Stimulated activated CD8-positive, alpha-beta memory T cell treated with anti-CD3 and anti-CD28 coated beads, Interleukin-2, amount 100 ng/mL, for 1 hour (primary cell): ENCODE data around the gene TNNT2.

Experiments
- DNase-seq, 2 donors: peaks; one replicate each; pipeline ENCODE4 v3.0.0-alpha.2; 2020; ENCODE audit warnings: low read depth in 2 of 2

Gene TNNT2

DNA sequence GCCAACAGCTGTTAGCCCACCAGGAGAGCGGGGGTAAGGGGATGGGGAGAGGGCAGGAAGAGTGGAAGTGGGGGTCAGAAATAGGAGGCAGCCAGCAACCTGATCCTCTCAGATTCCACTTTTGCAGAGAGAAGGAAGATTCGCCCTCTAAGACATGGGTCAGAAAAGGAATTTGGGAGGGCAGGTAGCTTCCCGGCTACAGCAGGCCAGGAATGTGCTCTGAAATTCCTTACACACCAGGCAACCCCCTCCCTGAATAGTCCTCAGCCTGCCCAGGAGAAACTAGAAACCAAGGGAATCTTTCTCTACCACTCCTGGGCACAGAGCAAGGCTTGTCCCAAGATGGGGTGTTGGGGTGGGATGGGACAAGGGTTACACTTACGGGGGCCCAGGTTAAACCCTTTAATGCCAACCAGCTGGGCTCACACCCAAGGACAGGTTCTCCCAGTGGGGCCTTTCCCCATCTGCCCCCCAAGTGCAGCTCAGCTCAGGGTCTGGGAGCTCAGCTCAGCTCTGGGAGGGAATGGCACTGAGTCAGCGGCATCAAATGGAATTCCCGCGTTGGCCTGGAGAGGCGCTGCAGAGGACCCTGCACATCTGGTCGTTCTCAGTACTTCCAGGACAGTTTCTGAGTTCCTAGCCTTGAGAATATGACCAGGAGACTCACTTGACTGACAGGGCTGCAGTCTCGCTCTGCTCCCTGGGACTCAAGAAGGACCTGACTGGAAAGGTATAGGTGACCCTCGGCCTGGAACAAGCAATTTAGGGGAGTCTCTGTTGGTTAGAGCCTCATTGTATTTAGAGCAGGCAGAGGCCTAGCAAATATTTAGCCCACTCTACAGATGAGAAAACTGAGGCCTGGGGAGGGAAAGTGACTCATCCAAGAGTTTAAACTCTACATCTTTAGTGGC, 761 bp downstream of the TNNT2 start:
- DNase-seq = no peak

DNA sequence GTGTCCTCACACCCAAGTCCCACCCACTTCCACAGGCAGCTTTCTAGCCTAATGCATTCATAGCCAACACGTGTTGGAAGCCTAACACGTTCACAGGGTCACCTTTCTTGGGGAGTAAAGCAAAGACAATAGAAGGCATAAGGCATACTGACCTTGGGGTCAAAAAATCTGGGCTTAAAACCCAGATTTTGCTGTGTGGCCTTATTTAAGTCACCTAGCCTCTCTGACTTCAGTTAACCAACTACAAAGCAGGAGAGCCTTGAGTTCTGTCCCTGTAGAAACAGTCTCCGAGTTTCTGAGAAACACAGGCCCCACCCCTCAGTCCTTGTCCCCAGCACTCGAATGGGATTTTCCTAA, 1.4 kb downstream of the TNNT2 start:
- DNase-seq = no peak

DNA sequence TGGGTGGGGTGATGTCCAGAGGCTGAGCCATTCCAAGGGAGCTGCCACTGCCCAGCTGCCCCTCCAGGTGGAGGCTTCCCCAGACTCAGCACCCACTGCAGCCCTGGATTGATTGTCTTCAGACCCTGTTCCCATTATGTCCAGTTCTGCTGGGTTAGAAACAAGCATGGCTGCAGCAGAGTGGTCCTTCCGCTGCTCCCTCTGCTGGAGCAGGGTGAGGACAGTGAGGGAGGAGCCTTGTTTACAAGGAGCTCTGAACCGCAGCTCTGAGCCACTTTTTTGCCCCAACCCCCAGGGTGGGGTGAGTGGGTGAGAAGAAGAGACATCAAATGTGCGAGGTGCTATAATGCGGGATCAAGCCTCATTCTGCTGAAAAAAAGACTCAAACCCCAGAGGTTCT, 2.3 kb downstream of the TNNT2 start:
- DNase-seq = no peak

DNA sequence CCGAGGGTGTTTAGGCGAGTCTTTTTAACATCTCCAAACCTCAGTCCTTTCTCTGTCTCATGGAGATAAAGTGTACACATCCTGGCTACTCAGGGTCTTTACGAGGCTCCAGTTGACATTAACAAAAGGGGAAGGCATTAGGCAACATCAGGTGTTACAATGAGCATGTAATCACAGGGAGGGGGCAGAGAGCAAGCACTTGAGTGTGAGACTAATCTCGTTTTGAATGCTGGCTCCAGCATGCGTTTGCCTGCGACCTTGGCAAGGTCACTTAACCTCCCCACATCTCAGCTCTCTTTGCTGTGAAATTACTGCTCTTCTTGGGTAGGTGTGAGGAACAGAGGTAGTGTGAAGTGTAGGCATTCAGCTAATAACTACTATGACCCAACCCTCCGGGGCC, 3.1 kb downstream of the TNNT2 start:
- no peak for DNase-seq

DNA sequence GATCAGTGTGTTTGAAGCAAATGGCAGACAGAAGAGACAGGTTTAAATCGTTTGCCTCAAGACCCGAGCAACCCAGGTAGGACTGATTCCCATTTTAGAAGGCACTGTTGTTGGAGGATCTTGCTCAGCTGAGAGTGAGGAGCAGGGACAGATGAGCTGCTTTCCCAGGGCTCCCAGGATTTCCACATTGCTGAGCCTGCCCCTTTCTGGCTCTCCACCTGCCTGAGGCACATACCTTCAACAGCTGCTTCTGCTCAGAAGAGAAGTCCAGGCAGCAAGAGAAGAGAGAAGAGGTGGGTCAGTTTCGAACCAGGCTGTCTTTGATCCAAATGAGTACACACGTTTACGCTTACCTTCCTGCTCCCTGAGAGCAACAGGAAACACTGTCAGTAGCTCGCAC, 5.7 kb downstream of the TNNT2 start:
- DNase-seq = no peak

DNA sequence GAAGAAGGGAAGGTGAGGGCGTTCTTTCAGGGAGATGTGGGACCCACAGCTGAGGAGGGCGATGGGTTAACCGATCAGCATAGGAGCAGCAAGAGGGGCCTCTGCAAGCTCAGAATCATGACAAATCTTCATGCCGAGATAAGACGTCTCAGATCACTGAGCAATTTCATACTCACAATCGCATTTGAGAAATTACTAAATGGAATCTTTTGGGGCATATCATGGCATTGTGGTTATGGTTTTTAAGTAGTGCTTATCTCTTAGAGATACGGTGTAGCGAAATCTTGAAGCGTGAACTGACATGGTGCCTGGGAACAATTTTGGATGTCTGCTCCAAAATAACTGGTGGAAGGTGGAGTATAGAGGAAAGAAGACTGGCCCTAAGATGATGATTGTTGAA, 6.2 kb downstream of the TNNT2 start:
- no peak for DNase-seq

DNA sequence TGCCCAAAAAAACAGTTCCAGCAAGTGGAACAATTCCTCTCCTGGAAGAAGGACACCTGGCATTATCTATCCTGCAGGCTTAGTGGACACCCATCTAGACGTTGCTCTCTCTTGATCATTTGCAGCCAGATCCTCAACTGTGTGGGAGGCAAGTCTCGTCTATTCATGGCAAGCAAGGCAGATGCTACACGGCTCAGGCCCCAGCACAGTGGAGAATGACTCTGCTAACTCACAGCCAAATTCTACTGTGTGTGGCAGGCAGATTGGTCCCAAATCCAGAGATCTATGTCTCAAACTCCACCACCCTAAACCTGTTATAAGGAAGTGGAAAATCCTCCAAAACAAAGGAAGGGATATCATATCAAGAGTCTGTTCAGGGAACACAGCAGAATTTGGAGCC, 7.0 kb downstream of the TNNT2 start:
- no peak for DNase-seq

DNA sequence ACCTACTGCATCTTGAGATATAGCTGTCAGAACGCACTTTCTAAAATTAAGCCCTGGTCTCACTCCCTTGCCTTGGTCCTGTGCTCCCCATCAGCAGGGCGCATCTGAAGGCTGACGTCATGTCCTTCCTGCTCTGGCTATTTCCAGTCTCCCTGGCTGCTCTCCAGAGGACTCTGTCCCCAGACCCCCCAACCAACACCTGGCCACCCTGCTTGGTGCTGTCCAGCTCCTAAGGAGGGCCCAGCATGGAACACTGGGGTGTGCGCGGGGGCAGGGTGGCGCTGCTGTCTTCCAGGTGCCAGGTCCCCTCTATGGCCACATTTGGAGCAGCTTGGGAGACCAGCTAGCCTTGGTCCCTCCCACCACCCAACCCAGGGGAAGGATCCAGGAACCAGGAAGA, 8.3 kb downstream of the TNNT2 start:
- no peak for DNase-seq

DNA sequence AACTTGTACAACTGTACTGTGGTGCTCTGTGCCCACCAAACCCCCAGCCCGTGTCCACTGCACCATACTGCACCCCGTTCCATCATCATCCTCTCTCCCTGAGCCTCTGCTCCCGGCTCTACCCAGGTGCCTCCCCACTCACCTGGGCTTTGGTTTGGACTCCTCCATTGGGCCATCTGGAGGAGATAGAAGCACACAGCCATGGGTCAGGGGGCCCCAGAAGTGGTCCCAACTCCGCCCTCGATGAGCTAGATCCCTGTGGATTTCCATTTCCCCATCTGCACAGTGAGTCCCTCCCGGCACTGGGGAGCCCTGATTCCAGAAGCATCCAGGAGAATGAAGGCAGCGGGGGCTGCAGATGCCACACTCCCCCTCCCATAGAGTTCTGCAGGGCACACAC, 10.8 kb downstream of the TNNT2 start:
- DNase-seq = no peak

DNA sequence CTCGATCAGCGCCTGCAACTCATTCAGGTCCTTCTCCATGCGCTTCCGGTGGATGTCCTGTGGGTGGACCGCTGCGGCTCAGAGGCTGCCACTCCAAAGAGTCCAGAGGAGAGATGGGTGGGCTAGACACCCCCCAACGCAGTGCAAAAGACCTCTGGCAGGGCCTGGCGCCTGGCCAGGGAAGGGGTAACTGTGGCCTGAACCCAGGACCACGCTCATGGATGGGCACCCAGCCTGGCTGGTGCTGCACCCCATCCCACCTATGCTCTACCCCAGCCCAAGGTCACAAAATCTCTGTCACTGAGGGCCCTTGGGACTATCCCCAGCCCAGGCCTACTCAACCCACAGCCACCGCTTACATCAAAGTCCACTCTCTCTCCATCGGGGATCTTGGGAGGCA, 12.2 kb downstream of the TNNT2 start:
- DNase-seq = no peak

DNA sequence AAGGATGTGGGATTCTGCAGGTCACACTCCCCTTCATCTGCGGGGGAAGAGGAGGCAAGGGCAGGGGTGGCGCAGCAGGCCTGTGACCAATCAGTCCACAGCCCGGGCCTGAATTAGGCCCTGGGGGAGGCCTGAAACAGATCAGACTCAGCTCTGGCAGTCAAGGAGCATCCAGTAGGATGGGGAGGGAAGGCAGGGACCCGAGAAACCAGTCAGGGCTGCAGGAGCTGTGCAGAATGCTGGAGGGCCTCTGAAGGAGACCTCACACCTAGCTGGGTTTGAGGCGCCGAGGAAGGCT, 12.7 kb downstream of the TNNT2 start:
- no peak for DNase-seq

DNA sequence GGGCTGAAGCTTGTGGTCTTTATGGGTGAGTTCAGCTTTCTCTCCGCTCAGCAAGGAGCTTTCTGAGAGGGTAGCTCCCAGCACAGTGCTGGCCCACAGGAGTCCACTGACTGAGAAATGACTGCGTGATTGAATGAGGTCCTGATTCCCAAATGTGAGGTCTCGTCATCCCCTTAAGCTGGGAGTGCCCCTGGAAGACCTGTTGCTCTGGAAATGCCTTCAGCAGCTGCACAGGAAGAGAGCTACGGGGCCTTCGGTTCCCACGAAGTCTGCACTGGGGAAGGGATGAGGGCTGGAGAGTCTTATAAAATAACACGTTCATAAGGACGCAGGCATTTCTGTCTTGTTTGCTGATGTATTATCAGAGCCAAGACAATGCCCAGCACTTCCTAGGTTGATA, 14.0 kb downstream of the TNNT2 start:
- no peak for DNase-seq

DNA sequence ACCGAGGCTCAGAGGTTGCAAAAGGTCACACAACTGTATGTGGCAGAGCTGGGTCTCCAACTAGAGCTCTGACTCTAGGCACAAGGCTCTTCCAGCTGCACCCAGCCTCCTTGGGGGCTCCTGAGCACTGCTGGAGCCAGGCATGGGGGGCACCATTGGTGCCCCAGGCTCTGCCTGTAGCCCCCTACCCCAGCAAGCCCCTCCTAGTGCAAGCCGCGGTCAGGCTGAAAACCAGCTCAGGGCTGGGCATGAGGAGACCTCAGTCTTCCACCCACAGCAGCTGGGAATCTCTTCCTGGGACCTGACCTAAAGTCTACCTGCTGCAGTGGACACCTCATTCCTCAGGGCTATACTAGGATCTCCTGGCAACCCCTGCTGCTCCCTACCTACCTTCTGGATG, 14.6 kb downstream of the TNNT2 start:
- no peak for DNase-seq

DNA sequence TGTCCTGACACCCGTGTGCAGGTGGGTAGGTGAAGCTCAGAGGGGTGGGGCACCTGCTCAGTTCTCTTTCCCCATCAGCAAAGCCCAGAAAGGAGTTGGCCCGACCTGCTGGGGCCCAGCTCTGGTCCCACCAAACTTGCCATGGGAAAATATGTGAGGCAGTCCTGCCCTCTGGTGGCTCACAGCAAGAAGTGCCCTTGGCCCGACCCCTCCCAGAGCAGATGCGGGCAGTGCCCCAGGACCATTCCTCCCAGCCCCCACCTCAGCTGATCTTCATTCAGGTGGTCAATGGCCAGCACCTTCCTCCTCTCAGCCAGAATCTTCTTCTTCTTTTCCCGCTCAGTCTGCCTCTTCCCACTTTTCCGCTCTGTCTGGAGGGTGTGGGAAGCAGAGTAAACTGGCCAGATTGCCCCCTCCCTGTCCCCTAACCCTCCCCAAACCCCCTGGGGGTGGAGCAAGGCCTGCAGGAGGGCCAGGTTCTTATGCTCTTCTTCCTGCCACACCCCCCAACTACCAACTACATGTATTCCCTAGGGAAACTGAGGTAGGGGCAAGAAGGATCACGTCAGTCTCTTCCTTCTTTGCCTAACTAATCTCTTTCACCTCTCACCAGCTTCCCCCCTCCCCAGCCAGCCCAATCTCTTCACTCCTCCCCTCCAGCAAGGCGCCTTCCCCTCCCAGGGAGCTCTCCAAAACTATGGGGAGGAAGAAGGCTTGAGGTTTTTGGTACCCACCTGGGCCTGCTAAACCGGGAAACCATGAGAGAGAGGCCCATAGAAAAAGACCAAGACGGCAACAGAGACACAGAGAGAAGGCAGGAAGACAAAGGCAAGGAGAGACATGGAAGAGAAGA, 15.6 kb downstream of the TNNT2 start:
- no peak for DNase-seq

DNA sequence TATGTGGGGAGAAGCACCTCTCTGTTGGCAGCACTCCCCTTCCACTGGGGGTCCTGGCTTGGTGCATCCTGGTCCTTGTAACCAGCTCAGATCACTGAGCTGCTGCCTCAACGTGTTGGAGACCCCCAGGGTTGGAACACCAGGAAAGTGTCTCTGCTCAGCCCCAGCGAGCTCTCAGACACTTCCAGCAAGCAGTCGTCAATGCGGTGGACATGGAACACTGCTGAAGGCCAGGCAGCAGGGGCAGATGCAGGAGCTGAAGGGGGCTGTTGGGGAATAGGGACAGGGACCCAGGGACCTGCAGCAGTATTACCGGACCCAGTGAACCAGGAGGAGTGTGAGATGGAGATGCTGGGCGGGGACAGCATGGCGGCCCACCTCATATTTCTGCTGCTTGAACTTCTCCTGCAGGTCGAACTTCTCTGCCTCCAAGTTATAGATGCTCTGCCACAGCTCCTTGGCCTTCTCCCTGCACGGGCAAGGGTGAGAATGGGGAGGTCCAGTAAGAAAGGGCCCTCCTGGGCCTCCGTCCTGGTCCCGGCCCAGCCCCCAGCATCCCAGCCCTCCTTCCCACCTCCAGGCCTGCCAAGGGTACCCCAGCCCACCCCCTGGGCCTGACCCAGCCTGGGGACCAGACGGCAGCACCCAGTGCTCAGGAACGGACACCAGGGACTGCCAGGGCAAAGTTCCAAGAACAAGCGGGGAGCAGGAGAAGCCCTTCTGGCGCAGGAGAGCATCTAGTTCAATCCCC, 16.4 kb downstream of the TNNT2 start:
- DNase-seq = no peak

DNA sequence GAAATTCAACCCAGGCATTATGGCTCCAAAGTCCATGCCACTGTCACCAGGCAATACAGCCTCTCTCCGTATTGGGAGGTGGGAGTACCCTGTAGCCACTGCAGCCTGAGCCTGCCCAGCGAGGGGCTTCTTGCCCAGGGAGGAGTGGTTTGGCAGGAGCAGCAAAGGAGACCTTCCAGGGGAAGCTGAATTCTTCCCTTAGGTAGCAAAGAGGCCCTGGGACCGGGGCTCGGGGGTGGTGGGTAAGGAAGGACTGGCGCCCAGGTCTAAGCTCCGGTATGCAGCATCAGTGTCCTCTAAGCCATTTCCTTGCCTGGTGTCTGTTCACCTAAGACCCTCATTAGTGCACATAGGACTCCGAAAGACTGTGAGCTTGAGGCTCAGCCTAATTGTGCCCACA, 17.0 kb downstream of the TNNT2 start:
- no peak for DNase-seq

DNA sequence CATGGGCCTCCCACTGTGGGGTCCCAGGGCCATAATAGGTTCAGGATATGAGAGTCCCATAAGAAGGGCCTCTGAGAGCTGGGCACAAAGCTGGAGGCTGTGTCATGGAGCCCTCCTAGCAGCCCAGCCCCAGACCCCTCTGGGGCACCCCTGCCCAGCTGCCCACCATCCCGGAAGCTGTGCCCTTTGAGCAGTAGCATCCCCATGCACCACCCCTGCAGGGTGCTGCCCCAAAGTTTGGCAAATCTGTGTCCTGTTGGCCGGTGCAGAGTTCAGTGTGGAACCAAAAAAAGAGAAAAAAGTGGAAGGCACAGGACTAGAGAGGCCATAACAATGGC, 17.6 kb downstream of the TNNT2 start:
- no peak for DNase-seq

DNA sequence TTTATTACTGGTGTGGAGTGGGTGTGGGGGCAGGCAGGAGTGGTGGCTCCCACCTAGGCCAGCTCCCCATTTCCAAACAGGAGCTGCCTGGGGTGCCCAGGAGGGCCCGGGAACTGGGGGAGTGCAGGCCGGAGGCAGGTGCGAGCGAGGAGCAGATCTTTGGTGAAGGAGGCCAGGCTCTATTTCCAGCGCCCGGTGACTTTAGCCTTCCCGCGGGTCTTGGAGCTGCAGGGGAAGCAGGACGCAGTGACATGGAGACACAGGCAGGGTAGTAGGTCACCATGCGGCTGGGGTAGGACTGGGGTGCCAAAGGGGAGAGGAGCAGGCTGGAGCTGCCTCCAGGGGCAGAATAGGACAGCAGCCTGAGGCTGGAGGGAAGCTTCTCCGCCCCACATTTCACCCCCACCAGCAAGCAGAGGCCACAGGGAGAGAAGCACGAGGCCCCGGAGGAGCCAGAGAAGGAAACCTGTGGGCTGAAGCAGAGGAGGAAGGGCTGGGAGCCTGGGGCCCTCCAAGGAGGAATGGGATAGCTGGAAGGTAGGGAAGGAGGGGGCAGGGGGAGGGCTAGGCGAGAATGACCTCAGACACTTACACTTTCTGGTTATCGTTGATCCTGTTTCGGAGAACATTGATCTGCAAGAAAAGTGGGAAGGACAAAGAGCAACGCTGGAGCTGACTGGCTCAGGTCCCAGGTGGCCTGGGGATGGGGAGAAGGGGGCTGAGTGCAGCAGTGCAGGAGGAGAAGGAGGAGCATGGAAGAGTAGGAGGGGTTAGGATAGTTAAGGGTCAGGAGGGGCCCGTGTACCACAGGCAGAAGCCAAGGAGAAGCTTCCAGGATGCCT, 18.2 kb downstream of the TNNT2 start:
- DNase-seq = no peak

DNA sequence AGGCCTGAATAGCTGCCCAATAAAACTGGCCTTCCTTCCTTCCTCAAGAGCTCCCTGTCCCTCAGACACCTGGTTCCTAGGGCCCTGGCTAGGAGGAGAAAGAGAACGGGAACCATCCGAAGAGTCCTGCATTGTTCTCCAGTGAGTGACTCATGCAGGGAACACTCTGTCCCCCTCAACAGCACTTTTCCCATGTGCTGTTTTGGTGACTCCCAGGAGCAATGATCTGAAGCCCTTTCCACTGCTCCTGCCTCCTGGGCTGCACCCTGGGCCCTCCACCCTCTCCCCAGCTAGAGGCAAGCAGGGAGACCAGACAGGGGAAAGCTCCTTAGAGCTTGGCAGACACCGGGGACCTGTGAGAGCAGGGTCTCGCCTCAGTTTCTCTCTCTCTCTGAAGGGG, 18.9 kb downstream of the TNNT2 start:
- DNase-seq = no peak

DNA sequence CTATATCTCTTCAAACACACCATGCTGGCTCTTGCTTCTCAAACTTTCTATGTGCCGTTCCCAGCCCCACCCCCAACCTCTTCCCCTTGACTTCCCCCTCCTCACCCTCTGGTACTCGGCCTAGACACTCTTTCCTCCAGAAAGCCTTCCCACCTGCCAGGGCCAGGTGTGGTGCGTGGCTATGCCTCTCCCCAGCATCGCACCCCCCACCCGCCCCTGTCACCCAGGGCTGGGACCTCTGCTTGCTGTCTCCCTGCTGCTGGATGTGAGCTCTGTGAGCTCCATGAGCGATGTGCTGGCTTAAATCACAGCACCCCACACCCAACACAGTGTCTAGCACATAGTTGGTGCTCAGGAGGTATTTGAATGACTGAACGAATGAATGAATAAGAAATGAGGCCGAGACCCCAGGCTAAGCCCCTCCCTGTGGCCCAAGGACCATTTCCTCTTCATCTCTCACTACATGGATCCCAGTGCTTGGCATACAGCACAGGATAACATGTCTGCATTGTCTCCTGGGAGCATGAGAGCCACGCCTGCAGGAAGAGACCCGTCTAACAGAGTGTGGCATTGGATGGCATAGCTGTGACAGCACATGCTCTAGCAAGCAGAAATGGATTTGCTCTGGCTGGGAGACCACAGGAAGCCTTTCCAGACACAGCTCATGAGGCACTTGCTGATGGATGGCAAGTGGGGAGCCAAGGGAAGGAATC, 19.7 kb downstream of the TNNT2 start:
- no peak for DNase-seq

DNA sequence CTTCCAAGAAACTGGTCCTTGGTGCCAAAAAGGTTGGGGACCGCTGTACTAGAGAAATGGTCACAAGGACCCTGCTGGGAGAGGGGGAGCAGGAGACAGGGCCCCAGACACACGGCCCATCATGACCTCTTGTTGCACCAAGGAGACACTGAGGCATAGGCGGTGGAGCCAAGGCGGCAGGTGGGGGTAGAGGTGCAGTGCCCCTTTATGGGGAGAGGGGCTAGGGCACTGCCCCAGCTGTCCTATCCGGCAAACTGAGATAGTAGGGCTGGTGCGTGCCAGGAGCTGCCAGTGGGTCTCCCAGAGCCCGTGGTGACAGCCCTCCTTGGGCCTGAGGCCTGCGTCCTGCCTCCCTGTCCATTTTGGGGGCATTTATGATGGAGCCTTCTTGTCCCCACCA, 20.3 kb downstream of the TNNT2 start:
- DNase-seq = no peak
